Choroid plexus epithelial cell (primary cell): ENCODE measurements around the gene TPPP2.

Source experiments
- DNase-seq: peaks from one replicate; pipeline ENCODE4 v3.0.0-alpha.2; 2010; ENCODE audit warnings: low read depth
- H3K4me3 ChIP-seq: 2 replicates; pipeline ENCODE4 v1.5.1; 2011; ENCODE audit warnings: low read depth, mild to moderate bottlenecking, control low read depth, low read length, moderate library complexity
- CTCF ChIP-seq: conservative IDR thresholded peaks from 2 replicates; pipeline ENCODE4 v1.5.1; 2011; ENCODE audit warnings: low read depth, mild to moderate bottlenecking, control low read depth, inconsistent platforms, low read length, moderate library complexity

The TPPP2 gene

GRCh38 chr14:21058903-21059302 is 28.9 kb downstream of the TPPP2 start:
- DNase-seq, result no peak
- H3K4me3 ChIP-seq, result no peak overlapping the region
- TF ChIP-seq CTCF, result no peak

DNA sequence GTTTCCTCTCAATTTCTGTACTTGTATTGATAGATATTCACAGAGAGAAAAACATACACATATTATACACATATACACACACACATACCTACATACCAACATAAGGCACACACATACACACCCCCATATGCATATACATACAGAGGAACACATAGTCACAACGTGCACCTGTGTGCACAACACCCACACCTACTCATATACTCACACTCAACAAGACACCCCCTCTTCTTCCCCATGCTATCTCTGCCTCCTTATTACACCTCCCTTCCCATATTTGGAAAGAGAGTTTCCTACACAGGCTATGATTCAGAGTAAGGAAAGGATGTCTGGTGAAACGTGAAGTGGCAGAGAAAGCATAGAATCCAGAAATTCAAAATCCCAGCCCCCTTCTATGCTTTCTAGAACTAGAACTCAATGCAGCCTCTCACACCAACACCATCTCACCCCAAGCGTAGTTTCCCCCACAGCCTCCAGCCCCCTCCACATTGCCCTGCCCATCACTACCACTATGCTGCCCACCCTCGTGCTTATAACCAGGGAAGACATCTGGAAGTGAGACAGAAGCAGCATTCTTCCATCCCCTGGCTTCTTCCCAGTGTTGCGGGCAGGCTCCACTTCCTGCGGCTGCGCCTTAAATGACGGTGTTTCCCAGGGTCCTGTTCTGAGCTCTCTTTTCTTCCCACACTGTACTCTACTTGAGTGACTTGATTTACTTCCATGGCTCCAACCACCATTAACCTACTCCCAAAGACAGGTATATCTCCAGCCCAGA is 30.0 kb downstream of the TPPP2 start:
- no peak for DNase-seq
- H3K4me3 ChIP-seq, result no peak overlapping the region
- TF ChIP-seq CTCF, result no peak

DNA sequence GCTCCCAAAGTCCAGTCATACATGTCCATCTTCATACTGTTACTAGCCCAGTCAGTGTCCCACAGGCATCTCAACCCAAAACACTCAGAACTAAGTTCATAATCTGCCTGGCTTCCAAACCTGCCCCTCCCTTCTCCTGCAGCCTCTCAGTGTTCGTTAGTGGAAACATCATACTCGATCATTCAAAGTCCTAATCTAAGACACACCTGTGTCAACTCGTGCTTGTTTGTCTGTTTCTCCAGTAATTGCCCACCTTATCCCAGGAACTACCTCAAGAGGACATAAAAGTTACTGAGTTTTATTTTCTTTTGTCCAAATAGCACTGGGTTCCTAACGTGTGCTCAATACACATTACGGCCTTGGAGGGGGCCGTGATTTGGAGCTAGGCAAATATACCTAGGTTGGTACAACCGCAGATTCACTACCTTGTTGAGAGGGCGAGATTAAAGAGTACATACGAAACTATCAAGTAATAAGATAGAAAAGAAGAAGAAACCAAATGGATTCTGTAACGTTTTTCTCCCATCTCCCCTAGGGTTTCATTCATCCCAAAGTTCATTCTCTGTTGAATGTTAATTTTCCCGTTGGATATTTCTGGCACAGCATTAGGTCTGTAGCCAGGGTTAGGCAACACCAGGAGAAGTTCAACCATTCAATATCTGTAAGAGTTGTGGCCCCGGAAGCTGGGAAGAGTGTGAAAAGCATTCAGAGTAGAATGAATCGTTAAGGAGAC is 30.8 kb downstream of the TPPP2 start:
- TF ChIP-seq CTCF, result no peak
- DNase-seq, result no peak
- no peak overlapping the region for H3K4me3 ChIP-seq

DNA sequence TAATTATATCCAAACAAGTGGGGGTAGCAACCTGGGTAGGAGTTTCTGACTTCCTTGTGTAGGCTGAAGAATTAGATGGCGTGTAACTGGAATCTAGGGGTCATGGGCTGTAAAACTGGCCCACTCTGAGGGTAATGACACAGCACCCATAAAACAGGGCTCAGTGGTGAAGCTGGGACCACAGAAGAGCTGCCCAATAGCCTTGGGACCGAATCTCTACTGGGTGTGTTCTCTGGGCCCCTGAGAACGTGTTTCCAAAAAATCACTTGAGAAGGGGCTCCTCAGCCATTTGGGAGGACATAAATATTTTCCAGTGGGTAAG is 31.3 kb downstream of the TPPP2 start:
- TF ChIP-seq CTCF, result no peak
- DNase-seq, result no peak
- H3K4me3 ChIP-seq, result no peak overlapping the region

DNA sequence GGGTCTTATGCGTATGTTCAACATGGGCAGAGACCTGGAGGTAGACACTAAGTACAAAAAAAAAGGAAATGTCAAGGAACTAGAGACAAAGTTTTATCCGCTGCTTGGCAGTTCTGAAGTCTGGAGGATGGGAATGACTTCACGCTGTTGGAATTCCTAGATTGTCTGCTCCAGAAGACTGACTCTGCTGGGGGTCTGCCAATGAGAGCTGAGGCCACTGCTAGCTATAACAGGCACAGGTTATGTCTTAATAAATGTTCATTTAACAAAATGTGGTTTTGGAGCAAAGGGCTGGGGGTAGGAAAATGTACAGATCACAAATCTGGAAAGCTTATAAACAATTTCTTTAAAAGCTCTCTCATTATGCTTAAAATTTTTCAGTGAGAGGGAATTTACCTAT is 33.5 kb downstream of the TPPP2 start:
- no peak for TF ChIP-seq CTCF
- peak; percentile 93 for DNase-seq
- no peak overlapping the region for H3K4me3 ChIP-seq

- peak; percentile 50 for TF ChIP-seq CTCF
- H3K4me3 ChIP-seq, result no peak overlapping the region
- DNase-seq, result peak; percentile 28
Measured at GRCh38 chr14:21066882-21067502, 37.0 kb downstream of the TPPP2 start.
